Tongue (tissue), 1 donor: ENCODE data around the gene HERPUD1. TPM values are rescaled to one million over a fixed set of nuclear protein-coding genes. Genes with fewer than 3 reads are reported as not detected.

Source experiments
- total RNA-seq: library from RNA; depleted of rRNA; stranded (reverse); fragments of >200 nt; gene quantifications from one replicate; pipeline ENCODE4 v1.2.3, GENCODE V29; 2014

Gene HERPUD1
- total RNA-seq, 1 donor from 2014 or later: 117 TPM

Other genes with a start within 250 kb of the HERPUD1 start
- 55.9 TPM for gene MT1X, start 249.7 kb upstream of the HERPUD1 start, total RNA-seq
- gene NUP93, start 202.0 kb upstream of the HERPUD1 start, total RNA-seq: 52.8 TPM
- gene SLC12A3, start 66.9 kb upstream of the HERPUD1 start, total RNA-seq: not detected
- gene CETP, start 29.8 kb downstream of the HERPUD1 start, total RNA-seq: 1.4 TPM
- 14.2 TPM for gene NLRC5, start 57.4 kb downstream of the HERPUD1 start, total RNA-seq
- 23.3 TPM for gene CPNE2, start 160.4 kb downstream of the HERPUD1 start, total RNA-seq